ENCODE results near the gene PPDPF.

Gene PPDPF

GRCh38 chr20:63543131-63543530 lies 22.6 kb downstream of the PPDPF start:
- no peaks in the 10 kb centered on the region for H3K36me3 ChIP-seq (ENCODE audit: control insufficient read depth, low read length)
- TF ChIP-seq EZH2phosphoT487 (IDR thresholded peaks at IDR 0.05; ENCODE audit: borderline replicate concordance, low read length) (no peak), CTCF (IDR thresholded peaks at IDR 0.05; ENCODE audit: low read depth, low read length, poor library complexity, severe bottlenecking) (no peak)
- H3K4me3 ChIP-seq (ENCODE audit: low read length), result no peak overlapping the region
- no peaks in the 10 kb centered on the region for H3K9me2 ChIP-seq (replicated peaks; ENCODE audit: control insufficient read depth, low read length)
- no peak overlapping the region for H3K4me2 ChIP-seq (ENCODE audit: low read length)
- H3K9me3 ChIP-seq (ENCODE audit: control insufficient read depth, insufficient read depth, low read length), result no peaks in the 10 kb centered on the region
- peaks cover 2% of the 10 kb centered on the region; the same call in 1 of the 2 replicates for H4K20me1 ChIP-seq (ENCODE audit: control insufficient read depth, insufficient read depth, low read depth, low read length)
- peaks cover 36% of the 10 kb centered on the region for H3K27me3 ChIP-seq (ENCODE audit: control insufficient read depth, low read length)
- no peaks in the 10 kb centered on the region for H3F3A ChIP-seq (ENCODE audit: control insufficient read depth, insufficient read depth)
- peaks cover 19% of the 10 kb centered on the region for H3K4me1 ChIP-seq (ENCODE audit: control insufficient read depth, low read length)
- H3K27ac ChIP-seq (ENCODE audit: low read depth, low read length), result no peak overlapping the region
- H3K79me2 ChIP-seq (ENCODE audit: control insufficient read depth, low read length), result no peaks in the 10 kb centered on the region

GRCh38 chr20:63543733-63544132 lies 23.2 kb downstream of the PPDPF start:
- H4K20me1 ChIP-seq (ENCODE audit: control insufficient read depth, insufficient read depth, low read depth, low read length), result peaks cover 4% of the 10 kb centered on the region; the same call in 1 of the 2 replicates
- no peak for TF ChIP-seq EZH2phosphoT487 (IDR thresholded peaks at IDR 0.05; ENCODE audit: borderline replicate concordance, low read length)
- no peak for TF ChIP-seq CTCF (IDR thresholded peaks at IDR 0.05; ENCODE audit: low read depth, low read length, poor library complexity, severe bottlenecking)
- H3K4me2 ChIP-seq (ENCODE audit: low read length), result no peak overlapping the region
- no peak overlapping the region for H3K27ac ChIP-seq (ENCODE audit: low read depth, low read length)
- H3K36me3 ChIP-seq (ENCODE audit: control insufficient read depth, low read length), result no peaks in the 10 kb centered on the region
- no peaks in the 10 kb centered on the region for H3K79me2 ChIP-seq (ENCODE audit: control insufficient read depth, low read length)
- H3F3A ChIP-seq (ENCODE audit: control insufficient read depth, insufficient read depth), result no peaks in the 10 kb centered on the region
- peaks cover 13% of the 10 kb centered on the region for H3K4me1 ChIP-seq (ENCODE audit: control insufficient read depth, low read length)
- no peaks in the 10 kb centered on the region for H3K9me2 ChIP-seq (replicated peaks; ENCODE audit: control insufficient read depth, low read length)
- peaks cover 42% of the 10 kb centered on the region for H3K27me3 ChIP-seq (ENCODE audit: control insufficient read depth, low read length)
- no peaks in the 10 kb centered on the region for H3K9me3 ChIP-seq (ENCODE audit: control insufficient read depth, insufficient read depth, low read length)
- H3K4me3 ChIP-seq (ENCODE audit: low read length), result no peak overlapping the region

GRCh38 chr20:63544241-63544957 lies 23.8 kb downstream of the PPDPF start:
- Histone ChIP-seq H3K9me2 (replicated peaks; ENCODE audit: control insufficient read depth, low read length) (no peaks in the 10 kb centered on the region), H4K20me1 (ENCODE audit: control insufficient read depth, insufficient read depth, low read depth, low read length) (peaks cover 4% of the 10 kb centered on the region; the same call in 1 of the 2 replicates), H3K4me2 (ENCODE audit: low read length) (no peak overlapping the region), H3K9me3 (ENCODE audit: control insufficient read depth, insufficient read depth, low read length) (no peaks in the 10 kb centered on the region), H3K27ac (ENCODE audit: low read depth, low read length) (no peak overlapping the region), H3K36me3 (ENCODE audit: control insufficient read depth, low read length) (no peaks in the 10 kb centered on the region), H3K27me3 (ENCODE audit: control insufficient read depth, low read length) (peaks cover 45% of the 10 kb centered on the region), H3K79me2 (ENCODE audit: control insufficient read depth, low read length) (no peaks in the 10 kb centered on the region), H3F3A (ENCODE audit: control insufficient read depth, insufficient read depth) (no peaks in the 10 kb centered on the region), H3K4me3 (ENCODE audit: low read length) (no peak overlapping the region), H3K4me1 (ENCODE audit: control insufficient read depth, low read length) (peaks cover 11% of the 10 kb centered on the region)
- TF ChIP-seq EZH2phosphoT487 (IDR thresholded peaks at IDR 0.05; ENCODE audit: borderline replicate concordance, low read length) (no peak), CTCF (IDR thresholded peaks at IDR 0.05; ENCODE audit: low read depth, low read length, poor library complexity, severe bottlenecking) (no peak)

All from DOHH2 (cell line).